ENCODE measurements around the gene AHI1. TPM values are rescaled to one million over a fixed set of nuclear protein-coding genes. Genes with fewer than 3 reads are reported as not detected.

Gene AHI1
- total RNA-seq, 6 experiments from 2014 or later, result 14.6 to 19.1 (median 17.0) TPM

GRCh38 chr6:135527960-135528249 lies 30.4 kb upstream of the AHI1 start:
- no peaks in the 10 kb centered on the region for H3K36me3 Mint-ChIP-seq (ENCODE audit: low read depth)
- H3K9me3 Mint-ChIP-seq, result no peaks in the 10 kb centered on the region
- TF ChIP-seq, protein P1, sequence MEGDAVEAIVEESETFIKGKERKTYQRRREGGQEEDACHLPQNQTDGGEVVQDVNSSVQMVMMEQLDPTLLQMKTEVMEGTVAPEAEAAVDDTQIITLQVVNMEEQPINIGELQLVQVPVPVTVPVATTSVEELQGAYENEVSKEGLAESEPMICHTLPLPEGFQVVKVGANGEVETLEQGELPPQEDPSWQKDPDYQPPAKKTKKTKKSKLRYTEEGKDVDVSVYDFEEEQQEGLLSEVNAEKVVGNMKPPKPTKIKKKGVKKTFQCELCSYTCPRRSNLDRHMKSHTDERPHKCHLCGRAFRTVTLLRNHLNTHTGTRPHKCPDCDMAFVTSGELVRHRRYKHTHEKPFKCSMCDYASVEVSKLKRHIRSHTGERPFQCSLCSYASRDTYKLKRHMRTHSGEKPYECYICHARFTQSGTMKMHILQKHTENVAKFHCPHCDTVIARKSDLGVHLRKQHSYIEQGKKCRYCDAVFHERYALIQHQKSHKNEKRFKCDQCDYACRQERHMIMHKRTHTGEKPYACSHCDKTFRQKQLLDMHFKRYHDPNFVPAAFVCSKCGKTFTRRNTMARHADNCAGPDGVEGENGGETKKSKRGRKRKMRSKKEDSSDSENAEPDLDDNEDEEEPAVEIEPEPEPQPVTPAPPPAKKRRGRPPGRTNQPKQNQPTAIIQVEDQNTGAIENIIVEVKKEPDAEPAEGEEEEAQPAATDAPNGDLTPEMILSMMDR (IDR thresholded peaks at IDR 0.05), result no peak
- no peak overlapping the region for H3K27ac Mint-ChIP-seq
- H3K4me1 Mint-ChIP-seq (ENCODE audit: low read depth), result peaks cover 8% of the 10 kb centered on the region; the same call in 1 of the 2 replicates
- DNase-seq, result no peak
- peaks cover 2% of the 10 kb centered on the region; the same call in 1 of the 2 replicates for H3K27me3 Mint-ChIP-seq (ENCODE audit: insufficient read depth)
- H3K4me3 Mint-ChIP-seq, result no peak overlapping the region

DNA sequence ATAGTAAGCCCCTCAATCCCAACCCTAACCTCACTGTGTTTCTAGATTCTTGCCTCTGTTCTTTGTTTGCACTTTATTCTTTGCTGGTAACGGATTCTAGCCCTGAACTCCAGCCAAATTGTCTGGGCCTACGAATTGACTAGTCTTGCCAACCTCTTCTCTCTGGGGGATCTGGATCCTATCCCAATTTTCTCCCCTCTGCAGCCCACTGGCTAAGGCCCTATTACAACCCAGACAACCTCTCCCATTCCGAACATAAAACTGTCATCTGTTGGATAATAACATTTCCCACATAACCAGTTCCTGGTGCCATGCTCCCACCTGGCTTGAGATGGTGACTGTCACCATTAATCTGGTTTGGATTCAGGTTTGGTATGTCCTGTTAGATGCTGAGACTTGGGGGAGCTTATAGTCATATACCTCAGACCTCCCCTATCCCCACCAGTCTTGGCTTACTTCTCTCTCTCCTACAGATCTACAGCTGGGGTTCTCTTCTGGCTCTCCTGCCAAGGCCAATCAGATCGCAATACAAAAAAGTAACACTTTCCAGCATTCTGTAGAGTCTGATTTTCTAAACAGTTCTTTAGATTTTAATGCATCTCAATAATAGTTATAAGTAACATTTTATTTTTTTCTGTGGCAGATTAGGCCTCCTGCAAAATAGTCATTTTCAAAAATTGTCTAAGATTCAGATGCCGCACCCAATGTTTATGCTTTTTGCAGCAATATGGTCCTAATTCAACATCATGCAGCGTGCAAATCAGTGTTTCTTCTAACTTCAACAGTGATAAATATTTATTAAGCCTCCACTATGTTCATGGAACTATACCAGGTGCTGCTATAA lies 29.8 kb upstream of the AHI1 start:
- Mint-ChIP-seq H3K36me3 (ENCODE audit: low read depth) (no peaks in the 10 kb centered on the region), H3K4me3 (no peak overlapping the region), H3K4me1 (ENCODE audit: low read depth) (peaks cover 9% of the 10 kb centered on the region; the same call in 1 of the 2 replicates), H3K27ac (no peak overlapping the region), H3K9me3 (no peaks in the 10 kb centered on the region), H3K27me3 (ENCODE audit: insufficient read depth) (peaks cover 2% of the 10 kb centered on the region; the same call in 1 of the 2 replicates)
- no peak for DNase-seq
- TF ChIP-seq, protein P1 (IDR thresholded peaks at IDR 0.05), result no peak

DNA sequence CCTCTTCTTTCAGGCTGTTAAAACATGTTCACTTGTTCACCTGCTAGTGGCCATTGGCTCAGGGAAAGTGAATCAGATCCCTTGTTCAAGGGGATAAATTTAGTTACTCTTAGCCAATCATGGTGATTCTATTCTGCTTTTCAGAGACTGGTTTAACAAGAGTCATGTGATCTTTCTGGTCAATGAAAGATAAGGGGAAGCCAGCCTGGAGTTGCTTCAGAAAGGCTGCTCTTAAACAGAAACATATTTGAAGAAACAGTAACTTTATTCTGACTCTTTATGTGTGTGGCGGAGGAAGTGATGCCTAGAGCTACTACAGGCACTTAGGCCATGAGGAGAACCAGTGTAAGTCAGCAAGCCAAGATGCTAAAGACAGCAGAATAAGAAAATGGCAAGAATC lies 28.1 kb upstream of the AHI1 start:
- H3K27me3 Mint-ChIP-seq (ENCODE audit: insufficient read depth), result peaks cover 2% of the 10 kb centered on the region; the same call in 1 of the 2 replicates
- DNase-seq, result no peak
- peaks cover 27% of the 10 kb centered on the region for H3K4me1 Mint-ChIP-seq (ENCODE audit: low read depth)
- H3K27ac Mint-ChIP-seq, result no peak overlapping the region
- TF ChIP-seq, protein P1 (IDR thresholded peaks at IDR 0.05), result no peak
- H3K4me3 Mint-ChIP-seq, result no peak overlapping the region
- H3K9me3 Mint-ChIP-seq, result no peaks in the 10 kb centered on the region
- H3K36me3 Mint-ChIP-seq (ENCODE audit: low read depth), result no peaks in the 10 kb centered on the region

DNA sequence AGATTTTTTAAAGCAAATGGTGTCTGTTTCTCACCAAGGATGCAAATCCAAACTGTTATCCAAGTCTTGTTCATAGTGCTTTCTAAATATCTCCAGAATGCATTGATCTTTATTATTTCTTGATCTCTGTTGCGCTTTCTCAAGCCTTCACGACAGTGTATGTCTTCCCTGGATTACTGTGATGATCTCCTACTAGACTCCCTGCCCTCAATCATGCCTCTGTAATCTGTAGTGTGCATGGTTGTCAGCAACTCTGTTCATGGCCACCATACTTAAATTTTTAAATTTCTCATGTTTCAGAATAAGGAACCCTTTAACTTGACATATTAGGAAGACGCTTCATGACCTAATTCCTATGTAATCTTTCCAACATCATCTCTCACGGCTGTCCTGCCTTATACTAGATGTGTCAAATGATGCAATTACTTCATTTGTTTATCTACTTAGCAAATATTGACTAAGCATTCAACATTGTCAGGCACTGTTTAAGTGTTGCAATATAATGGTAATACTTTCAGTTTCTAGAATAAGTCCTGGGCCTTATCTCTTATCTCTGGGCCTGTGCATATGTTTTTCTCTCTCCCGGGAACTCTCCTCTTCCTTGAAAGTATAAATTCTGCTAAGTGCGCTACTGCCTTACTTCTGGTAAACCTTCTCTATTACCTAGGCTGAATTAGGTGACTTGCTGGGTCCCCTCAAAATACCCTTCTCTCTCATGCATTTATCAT lies 25.6 kb upstream of the AHI1 start:
- no peak for DNase-seq
- Mint-ChIP-seq H3K27ac (no peak overlapping the region), H3K9me3 (no peaks in the 10 kb centered on the region), H3K4me3 (no peak overlapping the region), H3K36me3 (ENCODE audit: low read depth) (no peaks in the 10 kb centered on the region), H3K4me1 (ENCODE audit: low read depth) (peaks cover 29% of the 10 kb centered on the region), H3K27me3 (ENCODE audit: insufficient read depth) (peaks cover 2% of the 10 kb centered on the region; the same call in 1 of the 2 replicates)
- TF ChIP-seq, protein P1 (IDR thresholded peaks at IDR 0.05), result no peak

DNA sequence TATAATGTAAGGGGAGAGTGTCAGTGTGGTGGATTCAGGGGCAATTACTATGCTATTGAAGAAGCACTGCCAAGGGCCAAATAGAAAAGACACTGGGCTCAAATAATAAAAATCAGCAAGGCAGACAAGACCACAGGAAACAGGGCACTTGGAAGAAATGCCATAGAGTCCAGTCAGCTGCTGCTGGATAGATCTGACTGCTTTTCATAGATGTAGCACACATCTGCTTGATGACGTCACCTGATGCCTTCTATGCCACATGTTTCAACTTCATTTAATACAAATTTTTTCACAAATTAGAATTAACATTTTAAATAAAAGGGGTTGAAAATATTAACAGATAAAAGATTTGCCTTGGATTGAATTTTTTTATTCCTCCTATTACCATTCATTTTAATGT lies 23.9 kb upstream of the AHI1 start:
- TF ChIP-seq, protein P1 (IDR thresholded peaks at IDR 0.05), result no peak
- H3K4me1 Mint-ChIP-seq (ENCODE audit: low read depth), result peaks cover 29% of the 10 kb centered on the region
- H3K4me3 Mint-ChIP-seq, result no peak overlapping the region
- H3K27ac Mint-ChIP-seq, result no peak overlapping the region
- no peaks in the 10 kb centered on the region for H3K27me3 Mint-ChIP-seq (ENCODE audit: insufficient read depth)
- H3K9me3 Mint-ChIP-seq, result no peaks in the 10 kb centered on the region
- no peak for DNase-seq
- H3K36me3 Mint-ChIP-seq (ENCODE audit: low read depth), result no peaks in the 10 kb centered on the region; the same call in 1 of the 2 replicates
